Inflammatory macrophage (primary cell): ENCODE results near the gene SEC14L3.

Source experiments
- DNase-seq, 2 donors: peaks; one replicate each; pipeline ENCODE4 v3.0.0-alpha.2; 2020 to 2022

SEC14L3 gene

DNA sequence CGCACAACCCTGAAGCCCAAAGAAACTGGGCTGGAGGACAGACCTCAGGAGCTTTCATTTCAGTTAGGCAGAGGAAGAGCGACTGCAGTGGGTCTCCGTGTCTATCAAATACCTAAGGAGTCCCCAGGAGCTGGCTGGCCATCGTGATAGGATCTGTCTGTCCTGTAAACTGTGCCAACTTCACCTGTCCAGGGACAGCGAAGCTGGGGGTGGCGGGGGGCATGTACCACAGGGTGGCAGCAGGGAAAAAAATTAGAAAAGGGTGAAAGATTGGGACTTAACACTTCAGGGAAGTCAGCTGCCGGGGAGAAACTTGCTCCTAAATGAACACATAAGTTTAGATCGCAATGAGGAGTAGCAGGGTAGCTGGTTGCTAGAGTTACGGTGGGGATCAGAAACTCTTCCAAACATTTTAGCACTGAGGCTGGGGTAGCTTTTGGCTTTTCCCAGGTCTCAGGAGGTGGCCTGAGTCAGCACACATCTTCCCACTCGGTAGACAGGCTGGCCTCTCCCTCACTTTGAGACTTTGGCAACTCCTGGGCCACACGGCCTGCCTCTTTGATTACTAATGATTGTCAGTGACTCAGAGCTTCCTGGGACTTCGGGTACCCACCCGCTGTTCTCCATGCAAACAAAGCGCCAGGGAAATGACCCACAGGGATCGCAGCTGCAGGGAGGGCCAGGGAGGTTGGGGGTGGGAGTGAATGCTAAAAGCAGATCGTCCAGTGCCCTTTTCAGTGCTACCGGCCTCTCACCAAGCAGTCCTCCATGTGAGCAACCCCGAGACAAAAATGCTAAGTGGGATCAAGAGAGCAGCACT lies 49.1 kb downstream of the SEC14L3 start:
- DNase-seq = peak; percentile 71 to 78

DNA sequence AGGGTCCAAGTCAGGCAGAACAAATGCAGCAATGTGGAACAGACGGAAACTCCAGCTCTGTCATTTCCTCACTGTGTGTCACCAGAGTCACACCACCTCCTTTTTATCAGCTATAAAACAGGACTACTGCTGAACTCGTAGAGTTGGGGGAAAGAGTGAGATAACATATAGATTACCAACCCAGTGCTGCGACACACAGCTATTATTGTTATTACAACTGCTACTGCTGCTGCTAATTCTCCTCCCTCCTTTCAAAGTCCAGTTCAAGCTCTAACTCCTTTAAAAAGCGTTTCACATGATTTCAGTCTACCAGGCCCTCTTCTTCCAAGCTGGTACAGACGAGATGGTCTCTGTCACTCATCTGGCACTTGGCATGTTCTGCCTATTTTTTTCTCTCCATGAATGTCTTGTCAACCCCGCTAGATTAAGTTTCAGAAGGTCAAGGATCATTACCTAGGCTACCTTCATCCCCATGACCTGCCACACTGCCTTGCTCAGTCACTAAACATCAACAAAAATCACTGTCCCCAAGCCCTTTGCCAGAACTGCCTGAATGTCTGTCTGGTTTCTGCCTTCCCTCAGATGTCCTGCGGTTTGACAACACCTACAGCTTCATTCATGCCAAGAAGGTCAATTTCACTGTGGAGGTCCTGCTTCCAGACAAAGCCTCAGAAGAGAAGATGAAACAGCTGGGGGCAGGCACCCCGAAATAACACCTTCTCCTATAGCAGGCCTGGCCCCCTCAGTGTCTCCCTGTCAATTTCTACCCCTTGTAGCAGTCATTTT lies 49.9 kb downstream of the SEC14L3 start:
- no peak for DNase-seq

DNA sequence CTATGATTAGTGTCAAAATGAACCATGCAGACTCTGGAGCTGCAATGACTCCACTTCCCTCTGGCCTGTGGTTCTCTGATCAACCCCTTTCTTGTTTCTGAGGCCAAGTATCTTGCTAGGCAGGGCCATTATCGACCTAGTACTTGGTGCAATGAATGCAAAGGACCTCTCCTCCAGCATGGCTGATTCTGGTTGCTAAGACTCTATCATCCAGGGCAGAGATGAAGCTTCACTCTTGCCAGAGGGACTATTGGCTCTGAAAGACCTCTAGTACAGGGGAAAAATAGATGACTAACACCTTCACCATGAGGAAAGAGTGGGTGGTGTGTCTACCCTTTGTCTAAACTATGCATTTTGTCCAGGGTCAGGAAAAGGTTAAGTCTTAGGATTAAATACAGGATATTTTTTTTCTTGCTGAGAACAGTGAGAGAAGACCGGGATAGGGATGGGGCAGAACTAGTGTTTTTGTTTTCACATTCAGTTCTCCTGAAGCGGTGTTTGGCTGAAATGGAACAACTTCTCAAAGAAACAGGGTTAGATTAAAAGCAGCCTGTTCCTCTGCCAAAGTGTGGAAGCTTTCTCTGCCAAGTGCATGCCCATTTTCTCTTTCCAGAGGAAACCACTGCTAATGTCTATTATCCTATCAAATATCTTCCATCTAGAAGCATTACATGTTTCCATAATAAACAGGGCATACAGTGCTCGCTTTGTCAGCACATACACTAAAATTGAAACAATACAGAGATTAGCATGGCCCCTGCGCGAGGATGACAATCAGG lies 51.3 kb downstream of the SEC14L3 start:
- DNase-seq = no peak

DNA sequence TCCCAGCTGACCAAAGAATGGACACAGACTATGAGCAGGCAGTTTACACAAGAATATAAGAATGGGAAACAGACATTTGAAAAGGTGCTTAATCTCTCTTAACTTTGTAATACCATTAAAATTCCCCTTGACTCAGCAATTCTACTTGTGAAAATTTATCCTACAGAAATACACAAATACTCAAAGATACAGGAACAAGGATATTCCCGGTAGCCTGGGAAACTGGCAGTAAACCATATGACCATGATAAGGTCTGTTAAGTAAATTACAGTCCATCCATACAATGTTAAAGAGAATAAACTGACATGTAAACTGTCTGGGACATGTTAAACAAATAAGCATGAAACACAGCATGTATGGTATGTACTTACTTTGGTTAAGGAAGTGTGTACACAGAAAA lies 55.0 kb downstream of the SEC14L3 start:
- no peak for DNase-seq

DNA sequence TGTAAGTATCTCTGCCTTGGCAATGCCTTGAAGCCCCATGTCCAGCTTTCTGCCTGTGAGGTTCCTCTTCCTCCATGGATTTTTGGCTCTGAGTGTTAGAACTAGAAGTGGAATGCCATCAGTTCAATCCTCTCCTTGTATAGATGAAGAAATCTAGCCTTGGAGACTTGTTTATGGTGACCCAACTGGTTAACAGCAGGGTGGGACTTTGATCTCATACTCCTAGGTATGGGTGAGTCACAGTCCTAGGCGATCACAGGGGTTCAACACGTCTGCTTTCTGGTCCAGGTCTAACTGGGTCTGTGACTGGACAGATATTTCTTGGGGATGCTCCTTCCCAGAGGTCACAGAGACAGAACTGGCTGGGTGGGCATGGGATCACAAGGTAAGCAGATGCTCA lies 55.4 kb downstream of the SEC14L3 start:
- DNase-seq = no peak

DNA sequence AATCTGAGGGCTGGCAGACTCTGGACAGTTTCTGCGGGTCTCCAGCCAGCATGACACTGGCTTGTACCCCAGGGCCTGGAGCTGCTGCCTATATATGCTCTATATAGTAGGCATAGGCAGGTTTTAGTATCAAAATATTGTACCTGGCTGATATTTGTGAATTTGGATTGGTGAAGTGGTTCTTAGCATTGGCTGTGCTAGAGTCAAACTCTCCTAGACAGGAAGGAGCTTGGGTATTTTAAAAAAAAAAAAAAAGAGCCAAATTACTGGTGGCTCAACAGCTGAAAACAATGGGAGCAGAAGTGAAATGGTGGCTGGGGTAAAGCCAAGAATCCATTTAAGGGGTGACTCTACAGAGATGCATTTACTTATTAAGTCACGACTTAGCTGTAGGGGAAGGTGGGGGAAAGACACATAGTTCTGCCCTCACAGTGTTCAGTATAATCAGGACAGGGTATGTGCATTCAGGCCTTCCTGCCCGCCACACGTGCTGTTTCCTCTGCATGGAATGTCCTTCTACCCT lies 57.2 kb downstream of the SEC14L3 start:
- no peak for DNase-seq

DNA sequence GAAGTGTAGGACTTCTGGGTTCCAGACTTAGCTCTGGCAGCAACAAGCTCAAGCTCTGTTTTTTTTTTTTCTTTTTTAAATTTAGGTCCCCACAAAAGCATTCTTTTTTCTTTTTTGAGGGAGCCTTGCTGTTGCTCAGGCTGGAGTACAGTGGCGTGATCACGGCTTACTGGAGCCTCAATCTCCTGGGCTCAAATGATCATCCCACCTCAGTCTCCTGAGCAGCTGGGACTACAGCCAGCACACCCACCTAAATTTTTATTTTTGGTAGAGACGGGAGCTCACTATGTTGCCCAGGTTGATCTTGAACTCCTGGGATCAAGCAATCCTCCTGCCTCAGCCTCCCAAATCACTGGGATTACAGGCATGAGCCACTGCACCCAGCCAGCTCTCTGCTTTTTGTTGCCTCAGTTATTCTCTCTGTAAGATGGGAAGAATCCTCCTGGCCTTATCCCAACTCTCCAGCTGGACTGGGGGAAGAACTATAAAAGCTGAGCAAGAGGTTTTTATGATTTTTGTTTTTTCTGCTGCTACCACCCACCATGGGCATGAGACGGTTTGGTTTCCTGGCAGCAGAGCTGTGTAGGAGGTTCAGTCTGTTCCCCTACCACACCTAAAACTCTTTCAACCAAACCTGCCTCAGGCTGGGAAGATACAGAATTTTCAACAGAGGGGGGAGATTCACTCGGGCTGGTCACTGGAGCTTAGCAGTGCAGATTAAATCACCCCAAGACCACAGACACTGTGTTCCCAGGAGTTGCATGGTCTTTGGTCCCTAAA lies 57.9 kb downstream of the SEC14L3 start:
- DNase-seq = peak in 1 of 2 donors; percentile 41

DNA sequence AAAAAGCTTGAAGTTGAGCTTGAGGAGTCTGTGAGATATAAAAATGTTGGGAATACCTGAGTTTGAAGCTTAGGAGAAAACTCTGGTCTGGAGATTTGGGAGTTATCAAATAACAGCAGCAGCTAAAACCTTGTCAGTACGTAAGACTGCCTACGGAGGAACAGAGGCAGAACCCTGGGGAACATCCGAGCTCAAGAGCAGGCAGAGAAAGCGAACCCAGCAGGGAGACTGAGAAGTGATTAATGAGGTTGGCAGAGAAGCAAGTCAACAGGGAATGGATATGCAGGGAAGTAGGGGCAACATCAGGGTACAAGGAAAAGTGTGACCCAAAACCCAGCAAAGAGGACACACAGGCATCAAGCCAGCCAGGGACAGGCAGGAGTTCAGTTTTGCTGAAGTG lies 58.8 kb downstream of the SEC14L3 start:
- DNase-seq = no peak

DNA sequence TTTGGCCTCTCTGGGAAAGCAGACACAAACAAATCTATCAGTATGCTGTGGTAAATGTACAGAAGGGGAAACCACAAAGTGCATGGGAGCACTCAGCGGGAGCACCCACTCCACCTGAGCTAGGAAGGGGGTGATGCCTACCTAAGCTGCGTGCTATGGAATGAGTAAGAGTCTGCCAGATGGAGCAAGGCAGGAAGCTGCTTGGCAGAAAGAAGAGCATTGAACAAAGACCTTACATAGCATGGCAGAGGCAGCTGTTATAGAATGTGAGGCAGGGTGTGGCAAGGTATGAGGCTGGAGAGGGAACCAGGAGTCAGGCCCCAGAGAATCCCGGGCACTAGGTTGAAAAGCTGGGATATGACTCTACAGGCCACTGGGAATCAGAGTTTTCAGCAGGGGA lies 60.0 kb downstream of the SEC14L3 start:
- DNase-seq = no peak
